D721Med (cell line): ENCODE results near the gene ARMH2.

Experiments
- DNase-seq: peaks from one replicate; pipeline ENCODE4 v3.0.0; 2011; ENCODE audit warnings: low spot score; ENCODE audit not compliant: insufficient read length
- FAIRE-seq: peaks from 2 replicates; lab custom pipeline; 2011; peaks lifted over from hg19 to GRCh38; lab: Jason Lieb, UNC
- CTCF ChIP-seq: IDR thresholded peaks from 2 replicates; pipeline ENCODE4 v1.5.1; 2012; ENCODE audit warnings: mild to moderate bottlenecking, control low read depth; ENCODE audit not compliant: insufficient read depth; ENCODE audit errors: missing control alignments

Gene ARMH2

DNA sequence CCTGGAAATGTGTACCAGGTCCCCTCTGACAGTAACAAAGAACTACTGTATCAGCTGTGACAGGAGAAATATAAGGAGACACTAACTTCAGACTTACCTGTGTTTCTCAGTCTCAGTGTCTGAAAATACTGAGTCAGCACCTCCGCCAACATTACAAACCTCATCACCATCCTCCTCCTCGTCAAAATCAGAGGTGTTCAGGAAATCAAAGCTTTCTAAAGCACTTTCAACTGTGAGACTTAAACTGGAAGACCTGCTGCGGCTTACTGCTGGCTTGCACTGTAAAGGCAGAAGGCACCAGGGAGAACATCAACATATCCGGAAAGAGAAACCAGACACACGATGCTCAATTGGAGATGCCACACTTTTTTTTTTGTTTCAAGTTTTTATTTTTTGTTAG lies 40.3 kb upstream of the ARMH2 start:
- TF ChIP-seq CTCF = no peak
- no peak for DNase-seq
- no peak for FAIRE-seq

GRCh38 chr6:24838081-24838480 lies 39.4 kb upstream of the ARMH2 start:
- DNase-seq = no peak
- TF ChIP-seq CTCF = no peak
- FAIRE-seq = no peak

DNA sequence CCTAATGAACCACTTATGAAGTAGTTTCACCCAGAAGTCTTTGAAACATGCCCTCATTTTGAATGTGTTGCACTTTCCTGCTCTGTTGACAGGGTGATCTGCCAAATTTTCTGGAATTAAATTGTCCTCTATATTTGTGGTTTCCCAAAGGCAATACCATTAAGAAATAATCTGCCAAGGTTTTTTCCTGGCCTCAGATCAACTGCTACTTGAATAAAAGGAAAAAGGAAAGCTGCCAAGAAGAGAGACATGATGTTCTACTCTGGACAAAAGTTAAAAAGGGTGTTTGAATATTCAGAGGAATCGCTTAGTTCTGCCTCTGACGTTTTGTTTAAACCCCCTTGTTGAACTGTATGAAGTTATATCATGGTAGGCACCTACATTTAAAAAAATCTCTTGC lies 37.4 kb upstream of the ARMH2 start:
- no peak for FAIRE-seq
- TF ChIP-seq CTCF = no peak
- no peak for DNase-seq

- DNase-seq = no peak
- FAIRE-seq = no peak
- TF ChIP-seq CTCF = no peak
Measured at GRCh38 chr6:24833711-24834386, 35.1 kb upstream of the ARMH2 start.

GRCh38 chr6:24832794-24833193 lies 34.1 kb upstream of the ARMH2 start:
- TF ChIP-seq CTCF = no peak
- DNase-seq (no peak), FAIRE-seq (no peak)

GRCh38 chr6:24831771-24832716 lies 33.3 kb upstream of the ARMH2 start:
- TF ChIP-seq CTCF = no peak
- DNase-seq = no peak
- no peak for FAIRE-seq
